ENCODE measurements around the gene KLK14.

KLK14 gene

GRCh38 chr19:51084505-51084904, 1.8 kb upstream of the KLK14 start:
- no peak for DNase-seq

GRCh38 chr19:51083783-51084182, 1.1 kb upstream of the KLK14 start:
- DNase-seq: no peak

- DNase-seq: no peak
Observed at GRCh38 chr19:51083181-51083580, 494 bp upstream of the KLK14 start.

GRCh38 chr19:51081476-51081875, 1.2 kb downstream of the KLK14 start:
- no peak for DNase-seq

GRCh38 chr19:51079481-51080110, 3.1 kb downstream of the KLK14 start:
- DNase-seq: no peak

GRCh38 chr19:51078731-51079130, 4.0 kb downstream of the KLK14 start:
- DNase-seq: no peak

- no peak for DNase-seq
Observed at GRCh38 chr19:51078104-51078503, 4.6 kb downstream of the KLK14 start.

GRCh38 chr19:51076631-51077213, 6.0 kb downstream of the KLK14 start:
- no peak for DNase-seq

- no peak for DNase-seq
Observed at GRCh38 chr19:51075998-51076397, 6.7 kb downstream of the KLK14 start.

GRCh38 chr19:51071095-51071405, 11.6 kb downstream of the KLK14 start:
- no peak for DNase-seq

GRCh38 chr19:51070334-51071094, 12.2 kb downstream of the KLK14 start:
- DNase-seq: no peak

GRCh38 chr19:51066393-51067186, 16.1 kb downstream of the KLK14 start:
- no peak for DNase-seq

- no peak for DNase-seq
Observed at GRCh38 chr19:51065221-51065960, 17.3 kb downstream of the KLK14 start.

- DNase-seq: no peak
Observed at GRCh38 chr19:51064534-51065220, 18.0 kb downstream of the KLK14 start, which contains the start of gene KLK13. Gene KLK13 (minus strand): TSS chr19:51065092. CDS start chr19:51065067, 25 bp downstream.

- DNase-seq: no peak
Observed at GRCh38 chr19:51063664-51064063, 19.0 kb downstream of the KLK14 start.

GRCh38 chr19:51060973-51061372, 21.7 kb downstream of the KLK14 start:
- no peak for DNase-seq

GRCh38 chr19:51060336-51060735, 22.4 kb downstream of the KLK14 start:
- DNase-seq: no peak

GRCh38 chr19:51059715-51060114, 23.0 kb downstream of the KLK14 start:
- no peak for DNase-seq

- DNase-seq: no peak
Observed at GRCh38 chr19:51055866-51056265, 26.8 kb downstream of the KLK14 start.

GRCh38 chr19:51047031-51047335, 35.7 kb downstream of the KLK14 start:
- DNase-seq: no peak

GRCh38 chr19:51044327-51044726, 38.4 kb downstream of the KLK14 start:
- DNase-seq: no peak

GRCh38 chr19:51043497-51043896, 39.2 kb downstream of the KLK14 start:
- DNase-seq: no peak

Data from activated T-cell treated with anti-CD3 and anti-CD28 coated beads for 4 hours (primary cell).